Esophagus muscularis mucosa (tissue), 4 donors: ENCODE data around the gene SHLD1. TPM values are rescaled to one million over a fixed set of nuclear protein-coding genes. Genes with fewer than 3 reads are reported as not detected.
A peak's percentile ranks its signal among the peaks of the same experiment; 100 is the strongest.

Source experiments
- DNase-seq: peaks from one replicate; pipeline ENCODE4 v3.0.0-alpha.2; 2017; ENCODE audit errors: extremely low spot score
- H3K27ac ChIP-seq, 4 donors: fragments of 200-600 bp; sonication (generic); replicated peaks in 1 of 4; 1 replicate in 3 of 4; 2 replicates in 1 of 4; pipeline ENCODE4 v1.5.1; 2016 to 2019; ENCODE audit warnings: mild to moderate bottlenecking in 1 of 4
- H3K27me3 ChIP-seq, 4 donors: fragments of 200-600 bp; sonication (generic); one replicate each; pipeline versions ENCODE4 v1.5.1 to v1.6.0; 2016 to 2019
- H3K36me3 ChIP-seq, 4 donors: fragments of 200-600 bp; sonication (generic); one replicate each; pipeline ENCODE4 v1.5.1; 2016 to 2019
- H3K4me1 ChIP-seq, 4 donors: fragments of 200-600 bp; sonication (generic); one replicate each; pipeline ENCODE4 v1.5.1; 2016 to 2019
- H3K4me3 ChIP-seq, 4 donors: fragments of 200-600 bp; sonication (generic); 1 replicate in 2 of 4; 2 replicates in 2 of 4; pipeline ENCODE4 v1.5.1; 2016 to 2019; ENCODE audit warnings: mild to moderate bottlenecking in 4 of 4, moderate library complexity in 1 of 4
- H3K9me3 ChIP-seq, 4 donors: fragments of 200-600 bp; sonication (generic); 1 replicate in 3 of 4; 2 replicates in 1 of 4; pipeline ENCODE4 v1.5.1; 2016 to 2019
- CTCF ChIP-seq, 3 experiments: fragments of 200-600 bp in 2 of 3; fragments of 450-650 bp in 1 of 3; sonication (generic) in 2 of 3; IDR thresholded peaks; one replicate each; pipeline ENCODE4 v1.5.1; 2017 to 2019; ENCODE audit warnings: antibody characterized with exemption in 3 of 3, mild to moderate bottlenecking in 2 of 3, moderate library complexity in 1 of 3
- EP300 ChIP-seq: sonication (generic); formaldehyde crosslinking; IDR thresholded peaks from one replicate; pipeline ENCODE4 v1.6.1; 2017; ENCODE audit warnings: antibody characterized with exemption
- POLR2A ChIP-seq: fragments of 450-650 bp; IDR thresholded peaks from one replicate; pipeline ENCODE4 v1.6.1; 2017; ENCODE audit warnings: antibody characterized with exemption, moderate library complexity, mild to moderate bottlenecking, low read depth
- POLR2AphosphoS5 ChIP-seq, 2 donors: sonication (generic); formaldehyde crosslinking; IDR thresholded peaks; one replicate each; pipeline ENCODE4 v1.6.1; 2017; ENCODE audit warnings: antibody characterized with exemption in 2 of 2
- WGBS: methylation state at CpG from one replicate; pipeline ENCODE4 v1.1.5; 2018; 5-methylcytosine and 5-hydroxymethylcytosine counted together
- intact Hi-C: fragments of 100-400 bp; cut with DNase I; formaldehyde crosslinking; loops from one replicate; pipeline ENCODE4 v1.15.1; 2023
- total RNA-seq, 4 donors: library from RNA; depleted of rRNA; stranded (reverse); fragments of >200 nt; gene quantifications; one replicate each; pipeline versions ENCODE4 v1.1.0 to v1.2.1, GENCODE V29; 2016

Gene SHLD1
- total RNA-seq, 4 donors from 2014 or later = 1.7 to 4.6 (median 2.6) TPM

- DNase-seq = no peak
- no peak overlapping the region for H3K27ac ChIP-seq
- H3K4me3 ChIP-seq = no peak overlapping the region
- no peaks in the 10 kb centered on the region for H3K27me3 ChIP-seq
- H3K4me1 ChIP-seq = peaks cover 15 to 21% (median 19%) of the 10 kb centered on the region in 4 donors
- H3K9me3 ChIP-seq = no peaks in the 10 kb centered on the region
- TF ChIP-seq CTCF (IDR thresholded peaks at IDR 0.05) (peak; percentile 85 to 96 (median 90)), POLR2AphosphoS5 (IDR thresholded peaks at IDR 0.05) (peak in 1 of 2 donors; percentile 35), POLR2A (no peak), EP300 (no peak)
- intact Hi-C loops = loop anchor here (1.0 to 10.0 kb wide), 4 partner anchors 64 to 259 kb away; no protein-coding TSS in a partner anchor
- H3K36me3 ChIP-seq = peaks cover 0 to 3% (median 0%) of the 10 kb centered on the region in 4 donors
- WGBS = 0% methylated on average over 3 of the region's 3 CpGs
Observed at GRCh38 chr20:5788385-5788895, 38.2 kb downstream of the SHLD1 start.

GRCh38 chr20:5789827-5790226, 39.6 kb downstream of the SHLD1 start:
- no peaks in the 10 kb centered on the region for H3K27me3 ChIP-seq
- no peak for TF ChIP-seq POLR2A
- no peak for TF ChIP-seq POLR2AphosphoS5 (IDR thresholded peaks at IDR 0.05)
- no peak for TF ChIP-seq EP300
- TF ChIP-seq CTCF (IDR thresholded peaks at IDR 0.05) = no peak
- H3K4me1 ChIP-seq = peaks cover 15 to 21% (median 19%) of the 10 kb centered on the region in 4 donors
- H3K9me3 ChIP-seq = no peaks in the 10 kb centered on the region
- intact Hi-C loops = loop anchor here (5.0 to 10.0 kb wide), 4 partner anchors 65 to 285 kb away; no protein-coding TSS in a partner anchor
- DNase-seq = no peak
- no CpG with 5 or more reads among the region's 2 CpGs for WGBS
- H3K27ac ChIP-seq = no peak overlapping the region
- H3K4me3 ChIP-seq = no peak overlapping the region
- peaks cover 0 to 6% (median 1%) of the 10 kb centered on the region in 4 donors for H3K36me3 ChIP-seq

- no peak overlapping the region for H3K27ac ChIP-seq
- 100% methylated on average over 2 of the region's 2 CpGs for WGBS
- intact Hi-C loops = loop anchor here (10.0 kb wide), 1 partner anchor 281 kb away; no protein-coding TSS in a partner anchor
- no peak for DNase-seq
- no peaks in the 10 kb centered on the region for H3K9me3 ChIP-seq
- no peaks in the 10 kb centered on the region for H3K4me1 ChIP-seq
- H3K27me3 ChIP-seq = no peaks in the 10 kb centered on the region
- peaks cover 0 to 6% (median 1%) of the 10 kb centered on the region in 4 donors for H3K36me3 ChIP-seq
- no peak for TF ChIP-seq EP300
- no peak for TF ChIP-seq POLR2A
- no peak for TF ChIP-seq CTCF (IDR thresholded peaks at IDR 0.05)
- H3K4me3 ChIP-seq = no peak overlapping the region
Observed at GRCh38 chr20:5793916-5794315, 43.7 kb downstream of the SHLD1 start.

GRCh38 chr20:5796331-5797040, 46.3 kb downstream of the SHLD1 start:
- no peak overlapping the region for H3K4me3 ChIP-seq
- DNase-seq = no peak
- intact Hi-C loops = loop anchor here (10.0 kb wide), 1 partner anchor 278 kb away; no protein-coding TSS in a partner anchor
- TF ChIP-seq EP300 (no peak), POLR2A (no peak), POLR2AphosphoS5 (IDR thresholded peaks at IDR 0.05) (no peak), CTCF (IDR thresholded peaks at IDR 0.05) (no peak)
- H3K27ac ChIP-seq = no peak overlapping the region
- WGBS = 93% methylated on average over 8 of the region's 8 CpGs
- H3K4me1 ChIP-seq = no peaks in the 10 kb centered on the region
- no peaks in the 10 kb centered on the region for H3K9me3 ChIP-seq
- no peaks in the 10 kb centered on the region for H3K27me3 ChIP-seq
- peaks cover 0 to 6% (median 0%) of the 10 kb centered on the region in 4 donors for H3K36me3 ChIP-seq
